Stimulated activated CD4-positive, alpha-beta T cell treated with anti-CD3 and anti-CD28 coated beads, Interleukin-1b, Interleukin-23, amount 100 ng/mL, for 24 hours (primary cell): ENCODE measurements around the gene PRKN.

Experiments used
- DNase-seq, 4 experiments: peaks; one replicate each; pipeline ENCODE4 v3.0.0-alpha.2; 2020; ENCODE audit warnings: low read depth in 4 of 4, low spot score in 1 of 4

Gene PRKN

DNA sequence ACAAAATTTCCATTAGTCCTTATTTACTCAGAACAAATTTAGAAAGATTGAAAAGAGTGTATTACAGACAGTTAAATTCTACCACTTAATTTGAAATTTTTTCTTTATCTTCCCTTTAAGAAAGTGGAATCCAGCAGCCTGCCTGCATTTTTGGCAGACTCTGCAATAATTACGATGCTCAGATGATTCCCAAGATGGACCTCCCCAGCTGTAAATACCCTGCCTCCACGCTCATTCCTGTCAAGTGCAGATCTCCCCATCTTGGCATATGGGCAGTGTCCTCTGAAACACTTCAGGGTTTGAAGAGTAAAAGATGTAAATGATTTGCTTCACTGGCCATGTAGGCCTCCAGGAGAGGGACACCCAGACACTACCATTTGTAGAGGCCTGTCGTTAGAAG lies 471.2 kb downstream of the PRKN start:
- DNase-seq, result no peak

DNA sequence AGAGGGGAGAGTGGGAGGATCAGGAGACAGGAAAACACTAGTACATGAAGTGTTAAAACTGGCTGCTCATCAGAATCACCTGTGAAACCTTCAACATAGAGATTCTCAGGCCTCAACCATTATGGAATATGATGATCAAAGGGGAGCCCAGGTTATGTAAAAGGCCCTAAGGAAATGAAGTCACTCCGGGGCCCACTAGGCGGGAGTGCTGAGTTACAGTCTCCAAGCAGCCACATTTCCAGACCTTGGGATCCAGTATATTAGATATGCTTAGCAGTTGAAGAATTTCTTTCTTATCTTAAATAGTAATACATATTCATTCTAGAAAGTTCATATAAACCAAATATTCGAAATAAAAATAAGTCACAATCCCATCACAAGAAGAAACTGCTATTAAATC lies 476.3 kb downstream of the PRKN start:
- DNase-seq, result no peak

DNA sequence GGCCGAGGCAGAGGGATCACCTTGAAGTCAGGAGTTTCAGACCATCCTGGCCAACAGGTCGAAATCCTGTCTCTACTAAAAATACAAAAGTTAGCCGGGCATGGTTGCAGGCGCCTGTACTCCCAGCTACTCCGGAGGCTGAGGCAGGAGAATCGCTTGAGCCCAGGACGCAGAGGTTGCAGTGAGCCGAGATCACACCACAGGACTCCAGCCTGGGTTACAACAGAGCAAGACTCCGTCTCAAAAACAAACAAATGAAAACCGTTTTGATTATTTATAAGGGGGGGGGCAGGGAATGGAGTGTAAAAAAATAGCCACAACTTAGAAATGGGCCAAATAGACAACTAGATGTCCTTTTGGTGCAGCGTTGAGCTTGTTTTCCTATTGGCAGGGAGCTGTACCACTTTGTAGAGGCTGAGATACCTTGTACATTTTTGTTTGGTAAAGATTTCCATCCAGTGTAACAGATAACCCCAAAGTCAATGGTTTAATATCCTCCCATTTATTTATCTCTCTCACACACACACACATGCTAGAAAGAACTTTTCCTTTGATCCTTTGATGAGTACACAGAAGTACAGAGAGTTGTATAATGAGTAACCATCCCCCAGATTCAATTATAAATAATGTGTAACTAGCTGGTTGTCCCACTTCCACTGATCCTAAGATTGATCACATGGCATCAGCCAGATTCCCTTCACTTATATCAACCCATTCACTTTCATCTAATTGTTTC lies 477.5 kb downstream of the PRKN start:
- DNase-seq, result no peak

DNA sequence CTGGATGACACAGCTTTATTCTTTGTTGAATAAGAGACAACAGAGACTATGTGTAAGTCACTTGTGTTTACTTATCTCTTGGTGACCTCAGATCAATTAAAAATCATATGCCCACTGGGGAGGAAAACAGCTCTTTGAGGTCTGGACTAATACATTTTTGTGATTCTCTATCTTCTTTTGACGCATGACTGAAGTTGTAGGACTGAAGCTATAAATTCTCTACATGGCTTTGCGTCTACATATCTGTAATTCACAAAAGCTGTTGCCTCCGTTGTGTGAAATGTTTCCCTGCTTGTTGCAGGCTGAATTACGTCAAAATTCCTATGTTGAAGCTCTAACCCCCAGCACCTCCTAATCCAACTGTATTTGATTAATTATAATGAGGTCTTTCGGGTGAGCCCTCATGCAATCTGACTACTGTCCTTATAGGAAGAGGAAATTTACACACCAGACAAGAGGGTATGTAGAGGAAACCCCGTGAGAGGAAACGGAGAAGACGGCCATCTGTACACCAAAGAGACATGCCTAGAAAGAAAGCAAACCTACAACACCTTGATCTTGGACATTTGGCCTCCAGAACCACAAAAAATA lies 481.6 kb downstream of the PRKN start:
- DNase-seq, result no peak

DNA sequence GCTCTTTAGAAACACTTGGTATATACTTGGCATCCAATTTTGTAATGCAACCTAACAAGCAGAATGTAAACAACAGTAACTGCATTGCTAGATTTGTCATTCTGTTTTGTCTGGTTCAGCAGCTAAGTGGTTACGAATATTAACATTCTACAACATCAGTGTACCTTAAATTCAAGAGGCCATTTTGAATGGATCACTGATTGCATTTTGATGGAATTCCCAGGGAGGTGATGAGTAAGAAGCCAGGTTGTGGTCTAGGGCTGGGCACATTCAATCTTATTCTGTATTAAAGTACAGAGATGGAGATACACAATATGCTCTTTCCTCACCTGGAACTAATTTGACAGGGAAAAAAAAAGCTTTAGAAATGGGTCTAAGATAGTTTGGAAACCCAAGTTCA lies 483.5 kb downstream of the PRKN start:
- no peak for DNase-seq

DNA sequence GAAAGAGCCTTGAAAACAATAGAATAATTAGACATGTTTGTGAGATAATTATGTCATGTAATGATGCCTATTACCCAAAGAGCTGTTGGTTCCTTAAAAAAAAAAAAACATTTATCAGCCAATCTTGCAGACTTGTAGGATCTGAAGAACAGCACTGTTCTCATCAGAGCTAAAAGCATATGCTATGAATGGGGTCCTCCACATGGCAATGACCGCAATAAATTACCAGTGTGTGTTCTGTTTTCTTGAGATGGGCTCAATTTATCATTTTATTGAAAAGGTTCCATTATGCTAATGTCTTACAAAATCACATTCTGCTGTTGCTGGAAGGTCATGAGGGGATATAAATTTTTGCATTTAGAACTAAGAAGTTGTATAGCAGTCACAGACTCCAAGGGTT lies 484.7 kb downstream of the PRKN start:
- no peak for DNase-seq

DNA sequence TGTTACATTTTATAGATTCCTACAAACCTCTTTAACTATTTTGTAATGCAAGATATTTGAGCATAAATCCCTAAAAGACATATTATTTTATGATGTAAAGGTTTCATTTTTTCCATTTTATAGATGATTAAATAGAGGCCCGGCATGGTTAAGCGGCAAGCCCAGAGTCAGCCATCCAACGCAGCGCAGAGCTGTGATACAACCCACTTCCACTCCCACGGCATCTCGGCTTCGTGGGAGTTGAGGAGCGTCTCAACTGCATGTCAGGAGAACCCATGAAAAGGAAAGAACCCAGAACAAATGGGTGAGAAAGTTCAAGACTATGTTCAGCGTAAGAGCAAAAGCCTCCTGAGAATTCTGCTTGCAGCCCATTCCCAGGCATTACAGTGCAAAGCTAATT lies 488.2 kb downstream of the PRKN start:
- no peak for DNase-seq

DNA sequence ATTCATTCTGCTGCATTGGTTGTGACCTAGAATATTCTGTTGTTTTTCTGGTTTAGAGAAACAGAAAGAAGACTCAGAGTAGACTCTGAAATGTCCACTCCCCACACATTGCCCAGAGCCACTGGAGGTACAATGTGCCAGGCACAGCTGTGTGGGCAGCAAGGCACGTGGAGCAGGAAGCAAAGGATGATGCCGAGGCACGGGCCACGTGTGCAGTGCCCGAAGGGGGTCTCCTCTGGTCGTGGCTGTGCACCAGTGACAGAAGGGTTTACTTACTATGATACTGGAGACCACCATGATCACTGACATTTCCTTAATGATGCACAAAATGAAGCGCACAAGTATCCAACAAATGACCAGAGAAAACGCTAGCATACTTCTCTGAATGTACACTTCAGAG lies 488.9 kb downstream of the PRKN start:
- no peak for DNase-seq

DNA sequence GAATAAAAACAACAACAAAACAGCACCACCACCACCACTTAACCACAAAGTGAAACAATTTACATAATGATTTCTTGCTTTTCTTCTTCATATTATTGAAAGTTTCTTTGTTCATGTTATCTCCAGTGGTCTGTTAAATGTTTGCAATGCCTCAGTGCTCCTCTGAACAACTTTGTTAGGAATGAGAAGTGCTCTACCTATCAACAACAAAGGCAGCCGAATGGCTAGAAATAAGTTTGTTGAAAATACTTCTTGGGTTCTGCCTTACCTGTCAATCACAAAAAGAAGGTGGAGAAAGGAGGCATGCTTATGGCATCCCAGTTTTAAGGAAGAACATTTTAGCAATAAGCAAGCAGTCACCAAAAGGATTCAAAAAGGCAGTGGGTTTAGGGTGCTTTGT lies 490.2 kb downstream of the PRKN start:
- no peak for DNase-seq

DNA sequence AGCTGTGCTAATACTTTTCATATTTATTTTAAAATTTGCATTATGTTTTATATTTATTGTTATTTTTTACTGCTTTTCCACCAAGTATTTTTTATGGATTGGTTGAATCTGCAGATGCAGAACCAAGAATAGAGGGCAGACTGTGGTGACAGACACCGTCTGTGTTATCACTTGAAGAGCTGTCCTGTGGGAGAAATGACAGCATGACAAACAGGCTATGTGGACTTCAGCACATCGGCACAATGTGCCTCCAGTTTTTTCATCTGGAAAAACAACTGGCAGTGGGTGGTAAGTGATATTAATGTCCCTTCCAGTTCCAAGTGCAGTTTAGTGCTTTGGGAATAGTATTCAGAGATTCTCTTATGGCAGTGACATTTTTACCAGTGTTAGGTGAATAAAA lies 492.9 kb downstream of the PRKN start:
- DNase-seq, result no peak

DNA sequence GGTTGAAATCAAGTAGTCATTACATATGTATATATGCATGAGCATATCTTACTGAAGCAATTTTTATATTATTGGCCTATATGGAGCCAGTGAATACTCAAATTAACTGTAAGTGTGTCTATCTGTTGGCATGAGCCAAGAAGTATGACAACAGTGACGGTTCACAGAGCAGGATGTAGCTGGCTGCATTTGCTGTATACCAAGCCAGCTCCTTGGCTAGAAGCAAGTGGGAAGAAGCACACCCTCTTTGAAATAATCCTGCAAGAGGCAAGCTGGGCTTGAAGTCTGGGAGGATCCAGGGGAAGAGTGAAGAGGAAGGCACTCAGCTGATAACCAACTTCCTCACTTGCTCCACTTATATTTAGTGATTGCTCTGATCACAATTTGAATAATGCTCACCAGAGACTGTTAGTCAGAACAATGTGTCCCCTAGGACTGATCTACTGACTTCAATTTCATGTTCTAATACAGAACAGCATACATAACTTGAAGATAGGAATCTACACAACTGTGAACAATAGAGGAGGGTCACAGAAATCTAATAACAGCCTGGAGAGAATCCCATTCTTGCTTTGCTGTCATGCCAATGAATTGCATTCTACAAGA lies 497.3 kb downstream of the PRKN start:
- no peak for DNase-seq

DNA sequence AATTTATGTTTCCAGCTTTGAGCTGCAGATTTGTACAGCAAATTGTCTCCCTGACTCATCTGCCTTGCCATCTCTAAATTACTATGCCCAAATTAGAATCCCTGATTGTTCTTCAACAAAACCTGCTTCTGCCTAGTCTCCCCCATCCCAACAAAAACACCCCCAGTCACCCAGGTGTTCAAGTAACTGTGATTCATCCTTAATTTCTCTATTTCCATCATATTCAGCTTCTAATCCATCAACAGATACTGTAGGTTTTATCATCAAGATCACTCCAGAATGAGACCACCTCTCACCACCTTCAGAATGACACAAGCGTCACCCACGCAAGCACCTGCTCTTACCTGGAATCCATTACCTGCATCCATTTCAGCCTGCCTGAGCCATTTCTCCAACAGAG lies 498.5 kb downstream of the PRKN start:
- DNase-seq, result no peak

DNA sequence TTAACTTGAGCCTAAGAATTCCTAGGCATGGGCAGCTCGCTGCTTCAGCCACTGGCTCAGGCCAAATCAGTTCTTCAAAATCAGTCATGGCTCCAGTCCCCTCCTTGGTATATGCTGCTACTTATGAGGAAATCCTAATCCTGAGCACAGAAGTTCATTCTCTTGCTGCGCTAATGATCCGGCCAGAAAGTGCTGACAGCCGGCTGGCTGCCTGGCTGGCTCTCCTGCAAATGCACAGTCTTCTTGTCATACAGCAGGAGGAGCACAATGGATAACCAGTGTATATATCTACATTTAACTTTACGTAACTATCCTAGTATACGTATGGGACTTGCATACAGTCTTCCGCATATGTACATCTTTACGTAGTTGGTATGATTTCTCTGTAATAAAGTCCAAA lies 500.8 kb downstream of the PRKN start:
- no peak for DNase-seq

DNA sequence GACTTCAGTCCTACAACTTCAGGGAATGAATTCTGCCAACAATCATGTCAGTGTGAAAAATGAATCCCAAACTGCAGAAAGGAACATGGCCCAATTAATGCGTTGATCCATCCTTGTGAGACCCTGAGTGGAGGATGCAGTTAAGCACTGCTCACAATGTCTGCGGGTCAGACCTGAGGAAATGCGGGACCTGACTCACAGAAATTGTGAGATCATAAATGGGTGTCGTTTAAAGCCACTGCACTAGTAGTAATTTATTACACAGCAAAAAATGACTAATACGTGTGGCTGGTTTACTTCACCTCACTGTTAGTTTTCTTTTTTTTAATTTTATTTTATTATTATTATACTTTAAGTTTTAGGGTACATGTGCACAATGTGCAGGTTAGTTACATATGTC lies 505.0 kb downstream of the PRKN start:
- no peak for DNase-seq

DNA sequence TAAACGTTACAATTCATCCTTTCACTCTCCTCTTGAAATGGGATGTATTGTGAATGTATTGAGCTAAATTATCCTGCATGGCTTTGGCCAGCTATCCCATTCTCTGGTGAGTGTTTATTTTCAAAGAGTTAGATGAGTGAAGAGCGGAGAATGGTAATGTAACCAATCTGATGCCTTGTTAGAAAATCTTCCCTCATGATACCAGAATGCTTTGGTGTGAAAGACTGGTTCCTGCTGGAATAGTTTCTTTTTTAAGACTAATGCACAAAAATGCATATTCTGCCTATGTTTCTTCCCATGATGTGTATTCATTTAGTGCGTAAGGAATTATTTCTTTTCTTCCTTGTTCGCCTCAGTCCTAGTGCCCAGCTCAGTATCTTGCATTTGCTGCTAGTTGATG lies 506.7 kb downstream of the PRKN start:
- no peak for DNase-seq

DNA sequence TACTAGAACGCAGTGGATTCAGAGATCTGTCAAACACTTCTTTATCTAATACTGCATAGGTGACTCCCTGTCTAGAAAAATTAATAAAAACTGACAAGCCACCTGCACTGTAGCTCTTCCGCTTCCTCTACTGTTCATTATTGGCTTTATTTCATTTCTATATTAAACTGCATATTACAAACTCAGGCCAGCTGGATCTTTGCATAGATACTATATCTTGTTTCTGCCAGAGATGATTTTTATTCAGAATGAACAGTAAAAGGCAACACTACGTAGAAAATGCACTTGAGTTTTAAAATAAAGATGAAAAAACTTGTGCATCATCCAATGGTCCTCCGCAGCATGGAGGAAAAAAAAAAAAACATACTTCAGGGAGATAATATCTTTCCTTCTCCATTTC lies 508.3 kb downstream of the PRKN start:
- no peak for DNase-seq

DNA sequence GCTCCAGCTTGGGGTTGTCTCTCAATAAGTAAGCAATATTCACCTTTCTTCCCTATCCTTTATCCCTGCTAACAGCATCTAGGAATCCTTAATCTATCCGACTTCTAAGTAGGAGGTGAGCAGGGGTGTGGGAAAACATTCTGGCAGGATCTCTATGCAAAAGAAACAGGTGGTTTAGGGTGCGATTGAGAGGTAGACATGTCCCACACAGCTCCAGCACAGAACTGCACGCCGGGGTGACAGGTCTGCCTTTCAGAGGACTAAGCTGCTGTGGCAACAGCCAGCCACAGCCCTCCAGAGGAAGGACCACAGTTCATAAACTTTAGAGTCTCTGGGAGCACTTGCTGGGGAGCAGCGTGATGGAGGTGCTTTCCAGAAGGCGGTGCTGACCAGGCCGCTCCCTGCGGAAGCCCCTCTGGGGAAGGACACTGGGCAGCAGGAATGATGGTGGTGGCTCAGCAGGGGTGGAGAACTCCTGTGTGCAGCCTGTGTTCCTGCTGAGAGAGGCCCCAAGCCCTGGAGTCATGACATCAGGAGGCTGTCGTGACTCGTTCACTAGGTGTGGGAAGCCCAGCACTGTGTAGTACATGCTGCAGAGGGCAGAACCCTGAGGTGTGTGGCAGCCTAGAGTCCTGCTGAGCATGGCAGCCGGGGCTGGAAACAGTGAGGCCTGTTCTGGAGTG lies 509.6 kb downstream of the PRKN start:
- no peak for DNase-seq

DNA sequence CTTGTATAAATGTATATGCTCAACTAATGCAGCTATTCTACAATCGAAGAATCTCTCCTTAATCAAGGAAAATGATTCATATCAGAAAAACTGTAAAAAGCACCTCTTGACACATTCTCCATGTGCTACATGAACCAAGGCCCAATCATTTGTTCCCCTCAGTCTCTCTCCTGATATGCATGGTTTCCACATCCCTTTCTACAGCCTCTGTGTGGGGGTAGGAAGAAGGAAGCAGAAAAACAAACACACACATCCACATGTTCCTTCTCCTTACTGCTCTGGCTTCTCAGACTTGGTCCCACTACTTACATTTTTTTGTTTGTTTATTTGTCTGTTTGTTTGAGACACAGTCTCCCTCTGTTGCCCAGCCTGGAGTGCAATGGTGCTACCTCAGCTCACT lies 510.5 kb downstream of the PRKN start:
- no peak for DNase-seq

DNA sequence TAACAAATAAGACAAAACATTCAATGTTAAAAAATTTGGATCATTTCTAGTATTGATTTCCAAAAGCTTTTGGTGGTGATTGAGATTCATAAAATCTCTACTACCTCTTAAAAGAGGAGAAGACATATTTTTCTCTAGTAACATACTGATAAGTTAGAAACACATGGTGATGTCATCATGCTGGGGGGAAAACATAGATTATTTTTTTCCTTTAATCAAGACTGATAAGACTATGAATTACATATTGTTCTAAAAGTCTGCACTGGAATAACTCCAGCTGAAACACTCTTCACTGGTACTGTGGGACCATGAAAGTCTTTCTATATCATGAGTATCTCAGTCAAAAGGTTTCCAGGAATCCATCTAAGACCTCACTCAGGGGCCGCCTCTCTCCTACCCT lies 515.8 kb downstream of the PRKN start:
- no peak for DNase-seq

DNA sequence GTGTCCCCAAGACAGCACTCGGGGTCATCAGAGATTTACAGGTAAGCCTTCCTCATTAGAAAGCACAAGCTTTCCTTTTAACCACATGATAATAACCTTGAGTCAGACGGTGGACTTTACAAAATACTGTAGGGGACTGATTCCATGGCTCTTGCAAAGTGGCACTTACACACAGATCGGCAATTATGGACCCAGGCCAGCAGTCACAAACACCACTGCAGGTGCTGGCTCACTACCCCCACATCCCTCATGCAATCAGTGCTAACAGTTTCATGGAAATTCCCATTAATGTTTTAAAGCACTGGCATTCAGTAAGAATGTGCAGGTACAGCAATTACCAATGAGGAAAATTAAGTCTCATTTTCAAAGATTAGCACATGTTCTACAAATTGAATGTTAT lies 516.5 kb downstream of the PRKN start:
- DNase-seq, result no peak

DNA sequence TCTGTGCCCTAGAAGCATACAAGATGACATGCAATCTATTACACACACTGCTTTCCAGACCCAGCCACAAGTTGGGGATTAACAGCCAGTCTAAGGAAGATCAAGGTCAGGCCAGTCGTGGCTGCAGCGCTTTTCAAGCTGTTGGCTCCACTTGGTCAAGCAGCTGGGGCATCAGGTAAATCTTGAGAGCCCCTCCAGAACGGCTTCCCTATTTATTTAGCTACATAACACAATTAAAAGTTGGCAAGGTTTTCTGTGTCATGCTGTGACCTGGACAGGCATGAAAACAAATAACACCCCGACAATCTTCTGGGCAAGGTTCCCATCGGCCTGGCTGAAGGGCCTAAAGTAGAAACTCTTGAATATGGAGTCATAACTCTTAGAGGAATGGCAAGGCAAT lies 524.3 kb downstream of the PRKN start:
- no peak for DNase-seq

DNA sequence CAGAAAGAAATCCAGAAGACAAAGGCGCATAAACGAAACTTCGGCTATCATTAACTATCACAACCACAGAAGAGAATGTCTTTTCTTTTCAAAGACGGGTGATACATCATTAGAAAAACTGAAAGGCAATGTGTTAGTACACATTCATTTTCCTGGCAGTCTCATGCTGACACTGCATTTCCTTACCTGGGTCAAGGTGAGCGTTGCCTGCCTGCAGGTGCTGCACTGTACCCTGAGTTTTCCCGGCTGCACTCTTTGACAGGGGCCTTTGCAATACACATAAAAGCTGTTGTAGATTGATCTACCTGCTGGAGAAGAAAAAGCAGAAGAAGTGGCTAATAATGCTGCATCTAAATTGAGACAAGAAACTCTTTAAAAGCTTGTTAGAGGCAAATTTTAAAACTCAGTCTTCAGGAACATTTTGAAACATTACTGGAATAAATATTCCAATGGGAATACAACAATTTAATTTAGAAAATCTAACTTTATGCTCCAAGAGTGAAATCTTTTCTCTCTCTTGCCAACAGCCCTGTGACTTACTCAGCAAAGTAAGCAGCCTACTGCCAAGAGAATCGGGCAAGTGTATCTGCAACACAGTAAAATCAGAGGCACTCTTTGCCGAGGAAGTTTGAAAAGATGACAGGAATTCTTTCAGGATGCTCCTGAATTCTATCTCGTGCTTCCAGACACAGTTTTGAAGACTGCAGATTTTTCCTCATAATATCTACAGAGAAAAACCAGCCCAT lies 526.4 kb downstream of the PRKN start:
- DNase-seq, result no peak
